Fibroblast of the aortic adventitia (primary cell): Measurements from ENCODE around the gene TEX52. TPM values are rescaled to one million over a fixed set of nuclear protein-coding genes. Genes with fewer than 3 reads are reported as not detected.

Experiments
- DNase-seq: peaks from one replicate; pipeline ENCODE4 v3.0.0-alpha.2; 2010; ENCODE audit warnings: low read depth
- H3K4me3 ChIP-seq: 2 replicates; pipeline ENCODE4 v1.5.1; 2011; ENCODE audit warnings: low read depth, mild to moderate bottlenecking, control low read depth, low read length, moderate library complexity
- CTCF ChIP-seq: IDR thresholded peaks from 2 replicates; pipeline ENCODE4 v1.5.1; 2011; ENCODE audit warnings: mild to moderate bottlenecking, low read length, control low read depth, inconsistent platforms; ENCODE audit not compliant: insufficient read depth
- total RNA-seq: library from RNA; depleted of rRNA; stranded (reverse); fragments of >200 nt; gene quantifications from 2 replicates; pipeline ENCODE4 v1.2.3, GENCODE V29; 2012; ENCODE audit warnings: low replicate concordance

Gene TEX52
- total RNA-seq, 1 donor, result not detected

- H3K4me3 ChIP-seq, result no peak overlapping the region
- DNase-seq, result no peak
- TF ChIP-seq CTCF, result no peak
These were observed 12.1 kb downstream of the TEX52 start for GRCh38 chr12:2844786-2845185.

GRCh38 chr12:2842948-2843347 lies 13.9 kb downstream of the TEX52 start:
- no peak for DNase-seq
- no peak for TF ChIP-seq CTCF

GRCh38 chr12:2841056-2841650 lies 15.7 kb downstream of the TEX52 start:
- DNase-seq, result no peak
- H3K4me3 ChIP-seq, result no peak overlapping the region
- TF ChIP-seq CTCF, result no peak

More at GRCh38 chr12:2842948-2843347, 13.9 kb downstream of the TEX52 start:
- H3K4me3 ChIP-seq, result no peak overlapping the region

GRCh38 chr12:2836574-2836973 lies 20.3 kb downstream of the TEX52 start:
- DNase-seq, result no peak
- no peak overlapping the region for H3K4me3 ChIP-seq
- TF ChIP-seq CTCF, result no peak

- DNase-seq, result no peak
- TF ChIP-seq CTCF, result no peak
- no peak overlapping the region for H3K4me3 ChIP-seq
These were observed 21.0 kb downstream of the TEX52 start for GRCh38 chr12:2835691-2836403.

GRCh38 chr12:2834581-2835491 lies 22.0 kb downstream of the TEX52 start, which contains the start of gene NRIP2:
Gene NRIP2, minus strand, starts transcription at chr12:2835035. Its CDS starts 52 bp downstream, at chr12:2834983.
- no peak within 1 kb of the TSS for H3K4me3 ChIP-seq
- DNase-seq, result peak; percentile 65
- peak; percentile 29 for TF ChIP-seq CTCF
